ENCODE data around the gene COL9A1. TPM values are rescaled to one million over a fixed set of nuclear protein-coding genes. Genes with fewer than 3 reads are reported as not detected.

COL9A1 gene
- total RNA-seq, 1 experiment from 2014 or later, result 7.8 TPM

DNA sequence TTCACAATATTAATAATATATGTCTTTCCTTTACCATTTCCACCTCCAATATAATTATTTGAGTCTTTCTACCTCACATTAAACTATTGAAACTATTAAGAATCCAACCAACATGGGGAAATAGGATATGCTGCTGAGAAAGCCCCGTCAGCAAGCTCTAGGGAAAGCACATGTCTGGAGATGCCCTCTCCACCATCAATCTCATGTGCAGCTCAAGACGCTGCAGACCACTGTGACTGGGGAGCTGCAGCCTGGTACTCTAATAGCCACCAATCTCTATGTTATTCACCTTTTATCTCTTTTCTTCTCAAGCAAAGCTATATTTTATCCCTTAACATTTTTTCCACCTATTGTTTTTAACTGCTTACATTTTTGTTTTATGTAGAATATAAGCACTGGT is 50.3 kb downstream of the COL9A1 start:
- Histone ChIP-seq H2BK120ac (ENCODE audit: low read depth, low read length, poor library complexity, severe bottlenecking) (no peak overlapping the region), H4K20me1 (ENCODE audit: control insufficient read depth, insufficient read depth, insufficient read length) (no peaks in the 10 kb centered on the region), H3K23ac (ENCODE audit: insufficient read length, low read depth, low read length) (no peak overlapping the region), H3K18ac (ENCODE audit: insufficient read length, low read depth, low read length) (no peak overlapping the region), H2BK20ac (ENCODE audit: low read depth, low read length, poor library complexity, severe bottlenecking) (no peak overlapping the region), H3T11ph (ENCODE audit: low read length) (no peak overlapping the region), H3K14ac (ENCODE audit: insufficient read depth, low read length) (no peak overlapping the region), H3K79me2 (ENCODE audit: insufficient read depth, low read length) (no peaks in the 10 kb centered on the region), H3K9ac (ENCODE audit: extremely low read depth, insufficient read length, low read length) (no peak overlapping the region), H4K91ac (ENCODE audit: insufficient read length, low read depth, low read length) (no peak overlapping the region), H2BK12ac (ENCODE audit: insufficient read length, low read depth, low read length) (no peak overlapping the region), H4K5ac (ENCODE audit: insufficient read length, low read depth, low read length) (no peak overlapping the region), H4K8ac (replicated peaks; ENCODE audit: insufficient read length, low read depth, low read length) (no peak overlapping the region), H2AK5ac (ENCODE audit: insufficient read length, low read length) (no peak overlapping the region), H2BK5ac (ENCODE audit: insufficient read length, low read length) (no peak overlapping the region), H3K9me3 (ENCODE audit: control insufficient read depth, low read depth, low read length) (no peaks in the 10 kb centered on the region), H3K27ac (ENCODE audit: insufficient read length, low read depth, low read length) (no peak overlapping the region), H3K27me3 (ENCODE audit: insufficient read depth, low read length) (no peaks in the 10 kb centered on the region), H3K4me2 (ENCODE audit: insufficient read depth, insufficient read length, low read length) (no peak overlapping the region), H3K4ac (ENCODE audit: low read depth, low read length) (no peak overlapping the region), H2AFZ (ENCODE audit: low read length) (no peak overlapping the region), H3K23me2 (ENCODE audit: insufficient read length, low read depth, low read length, poor library complexity, severe bottlenecking) (no peaks in the 10 kb centered on the region), H2BK15ac (ENCODE audit: low read depth, low read length) (no peak overlapping the region), H3K4me1 (ENCODE audit: insufficient read depth, low read length) (no peaks in the 10 kb centered on the region), H3K56ac (ENCODE audit: insufficient read length, low read depth, low read length) (no peak overlapping the region), H3K79me1 (ENCODE audit: insufficient read depth, low read depth, low read length, poor library complexity, severe bottlenecking) (no peaks in the 10 kb centered on the region)
- Mint-ChIP-seq H3K4me3 (no peak overlapping the region), H3K27me3 (ENCODE audit: low read depth) (no peaks in the 10 kb centered on the region), H3K36me3 (ENCODE audit: insufficient read depth in 1 of 3, low read depth in 3 of 3) (peaks cover 0 to 6% (median 5%) of the 10 kb centered on the region in 3 experiments; a peak in 4 of 7 replicates), H3K9me3 (no peaks in the 10 kb centered on the region), H3K4me1 (peaks cover 0 to 3% of the 10 kb centered on the region in 2 experiments; a peak in 2 of 4 replicates), H3K27ac (no peak overlapping the region)
- DNase-seq, result no peak
- no CpG with 5 or more reads among the region's 2 CpGs for WGBS (ENCODE audit: extremely low coverage, insufficient read length, low lambda C conversion rate)
- TF ChIP-seq, protein P1, sequence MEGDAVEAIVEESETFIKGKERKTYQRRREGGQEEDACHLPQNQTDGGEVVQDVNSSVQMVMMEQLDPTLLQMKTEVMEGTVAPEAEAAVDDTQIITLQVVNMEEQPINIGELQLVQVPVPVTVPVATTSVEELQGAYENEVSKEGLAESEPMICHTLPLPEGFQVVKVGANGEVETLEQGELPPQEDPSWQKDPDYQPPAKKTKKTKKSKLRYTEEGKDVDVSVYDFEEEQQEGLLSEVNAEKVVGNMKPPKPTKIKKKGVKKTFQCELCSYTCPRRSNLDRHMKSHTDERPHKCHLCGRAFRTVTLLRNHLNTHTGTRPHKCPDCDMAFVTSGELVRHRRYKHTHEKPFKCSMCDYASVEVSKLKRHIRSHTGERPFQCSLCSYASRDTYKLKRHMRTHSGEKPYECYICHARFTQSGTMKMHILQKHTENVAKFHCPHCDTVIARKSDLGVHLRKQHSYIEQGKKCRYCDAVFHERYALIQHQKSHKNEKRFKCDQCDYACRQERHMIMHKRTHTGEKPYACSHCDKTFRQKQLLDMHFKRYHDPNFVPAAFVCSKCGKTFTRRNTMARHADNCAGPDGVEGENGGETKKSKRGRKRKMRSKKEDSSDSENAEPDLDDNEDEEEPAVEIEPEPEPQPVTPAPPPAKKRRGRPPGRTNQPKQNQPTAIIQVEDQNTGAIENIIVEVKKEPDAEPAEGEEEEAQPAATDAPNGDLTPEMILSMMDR (conservative IDR thresholded peaks at IDR 0.05), result no peak

All from H9 (cell line).